ENCODE measurements around the gene HMG20B.

Gene HMG20B

GRCh38 chr19:3549816-3550215, 22.9 kb upstream of the HMG20B start:
- TF ChIP-seq, protein P1, sequence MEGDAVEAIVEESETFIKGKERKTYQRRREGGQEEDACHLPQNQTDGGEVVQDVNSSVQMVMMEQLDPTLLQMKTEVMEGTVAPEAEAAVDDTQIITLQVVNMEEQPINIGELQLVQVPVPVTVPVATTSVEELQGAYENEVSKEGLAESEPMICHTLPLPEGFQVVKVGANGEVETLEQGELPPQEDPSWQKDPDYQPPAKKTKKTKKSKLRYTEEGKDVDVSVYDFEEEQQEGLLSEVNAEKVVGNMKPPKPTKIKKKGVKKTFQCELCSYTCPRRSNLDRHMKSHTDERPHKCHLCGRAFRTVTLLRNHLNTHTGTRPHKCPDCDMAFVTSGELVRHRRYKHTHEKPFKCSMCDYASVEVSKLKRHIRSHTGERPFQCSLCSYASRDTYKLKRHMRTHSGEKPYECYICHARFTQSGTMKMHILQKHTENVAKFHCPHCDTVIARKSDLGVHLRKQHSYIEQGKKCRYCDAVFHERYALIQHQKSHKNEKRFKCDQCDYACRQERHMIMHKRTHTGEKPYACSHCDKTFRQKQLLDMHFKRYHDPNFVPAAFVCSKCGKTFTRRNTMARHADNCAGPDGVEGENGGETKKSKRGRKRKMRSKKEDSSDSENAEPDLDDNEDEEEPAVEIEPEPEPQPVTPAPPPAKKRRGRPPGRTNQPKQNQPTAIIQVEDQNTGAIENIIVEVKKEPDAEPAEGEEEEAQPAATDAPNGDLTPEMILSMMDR (IDR thresholded peaks at IDR 0.05): no peak
- Histone ChIP-seq H3K27ac (no peak overlapping the region), H3K4me3 (no peak overlapping the region)
- no peak for DNase-seq (ENCODE audit: low spot score)

- no peak overlapping the region for H3K4me3 ChIP-seq
- TF ChIP-seq, protein P1 (IDR thresholded peaks at IDR 0.05): no peak
- H3K27ac ChIP-seq: no peak overlapping the region
- no peak for DNase-seq (ENCODE audit: low spot score)
These were observed 21.6 kb upstream of the HMG20B start for GRCh38 chr19:3550947-3551791.

- no peak for DNase-seq (ENCODE audit: low spot score)
- TF ChIP-seq, protein P1 (IDR thresholded peaks at IDR 0.05): no peak
- Histone ChIP-seq H3K4me3 (no peak overlapping the region), H3K27ac (no peak overlapping the region)
These were observed 21.0 kb upstream of the HMG20B start for GRCh38 chr19:3551792-3552095.

DNA sequence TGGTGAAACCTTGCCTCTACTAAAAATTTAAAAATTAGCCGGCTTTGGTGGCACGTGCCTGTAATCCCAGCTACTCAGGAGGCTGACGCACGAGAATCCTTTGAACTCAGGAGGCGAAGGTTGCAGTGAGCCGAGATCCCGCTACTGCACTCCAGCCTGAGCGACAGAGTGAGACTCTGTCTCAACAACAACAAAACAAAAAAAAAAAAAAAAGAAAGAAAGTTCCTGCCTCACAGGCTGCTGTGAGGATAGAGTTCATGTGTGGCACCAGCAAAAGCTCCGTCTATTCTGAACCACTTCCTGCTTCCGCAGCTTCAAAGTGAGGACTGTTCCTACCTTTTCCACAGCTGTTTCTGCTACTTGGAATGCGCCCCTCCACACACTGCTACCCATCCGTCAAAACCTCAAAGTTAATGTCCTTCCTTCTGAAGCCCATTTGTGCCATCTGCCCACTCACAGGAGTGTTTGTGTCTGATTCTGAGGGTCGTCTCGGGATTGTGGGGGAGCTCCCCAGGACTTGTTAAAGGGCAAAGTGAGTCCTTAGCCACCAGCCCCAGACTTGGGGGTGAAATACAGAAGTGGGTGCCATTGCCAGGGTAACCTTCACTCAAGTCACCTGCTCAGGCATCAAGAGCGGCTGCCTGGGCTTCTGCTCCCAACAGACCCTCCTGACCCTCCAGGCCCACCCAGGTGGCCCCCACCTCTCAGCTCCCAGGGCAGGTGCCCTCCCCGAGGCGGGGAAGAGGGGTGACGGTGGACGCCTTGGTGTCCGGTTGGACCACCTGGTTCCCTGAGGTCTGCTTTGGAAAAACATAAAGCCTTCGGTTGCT, 18.3 kb upstream of the HMG20B start:
- DNase-seq (ENCODE audit: low spot score): no peak
- TF ChIP-seq, protein P1 (IDR thresholded peaks at IDR 0.05): no peak
- H3K4me3 ChIP-seq: no peak overlapping the region
- peak overlapping the region in 1 of 2 donors; percentile 21 for H3K27ac ChIP-seq

DNA sequence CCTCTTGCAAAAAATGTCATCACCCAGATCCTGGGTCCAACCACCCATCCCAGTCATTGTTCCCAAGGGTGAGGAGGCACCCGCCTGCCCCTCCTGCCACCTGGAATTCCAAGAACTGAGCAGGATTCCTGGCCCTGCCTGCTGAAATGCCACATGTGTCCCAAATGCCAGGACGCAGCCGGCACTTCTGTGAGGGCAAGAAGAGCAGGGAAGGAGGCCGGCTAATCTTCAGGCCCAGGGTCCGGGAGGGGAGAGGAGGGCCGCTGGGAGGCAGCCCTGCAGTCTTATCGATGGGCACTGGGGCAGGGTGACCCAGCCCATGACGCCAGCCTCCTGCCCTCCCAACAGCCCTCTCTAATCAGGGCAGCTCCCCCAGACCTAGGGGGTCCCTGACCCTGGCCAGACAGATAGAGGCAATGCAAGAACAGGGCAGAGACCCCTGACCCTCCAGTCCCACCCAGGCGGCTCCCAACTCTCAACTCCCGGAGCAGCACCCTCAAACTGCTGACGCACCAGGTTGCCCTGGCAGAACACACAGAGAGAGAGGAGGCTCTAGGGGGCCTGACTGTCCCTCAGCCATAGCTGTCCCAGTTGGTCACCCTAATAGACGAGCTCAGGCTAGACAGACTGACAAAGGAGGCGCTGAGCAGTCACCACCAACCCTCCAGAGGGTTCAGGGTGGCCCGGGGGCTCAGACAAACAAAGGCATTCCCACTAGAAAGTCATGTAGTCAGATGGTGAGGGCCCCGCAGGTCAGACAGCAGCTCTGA, 16.9 kb upstream of the HMG20B start:
- H3K4me3 ChIP-seq: peak overlapping the region; percentile 98
- TF ChIP-seq, protein P1 (IDR thresholded peaks at IDR 0.05): no peak
- no peak for DNase-seq (ENCODE audit: low spot score)
- H3K27ac ChIP-seq: peak overlapping the region in 1 of 2 donors; percentile 90

DNA sequence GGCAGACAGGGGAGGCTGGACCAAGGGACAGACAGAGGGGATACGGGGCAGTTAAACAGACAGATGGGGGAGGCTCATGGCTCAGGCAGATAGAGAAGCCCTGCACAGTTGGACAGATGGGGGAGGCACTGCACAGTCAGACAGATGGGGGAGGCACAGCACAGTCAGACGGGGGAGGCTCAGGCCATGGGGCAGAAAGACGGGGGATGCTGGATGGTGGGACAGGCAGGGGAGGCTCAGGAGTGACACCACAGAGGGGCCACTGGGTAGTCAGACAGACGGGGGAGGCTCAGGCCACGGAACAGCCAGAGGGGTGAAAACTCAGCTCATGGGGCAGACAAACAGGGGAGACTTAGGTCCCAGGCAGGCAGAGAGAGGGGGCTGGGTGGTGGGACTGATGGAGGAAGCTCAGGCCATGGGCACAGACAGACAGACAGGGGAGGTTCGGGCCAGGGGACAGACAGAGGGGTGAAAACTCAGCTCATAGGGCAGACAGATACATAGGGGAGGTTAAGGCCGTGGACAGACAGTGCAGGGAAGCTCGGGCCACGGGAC, 16.2 kb upstream of the HMG20B start:
- no peak for DNase-seq (ENCODE audit: low spot score)
- H3K27ac ChIP-seq: peak overlapping the region in 1 of 2 donors; percentile 90
- H3K4me3 ChIP-seq: peak overlapping the region; percentile 98
- TF ChIP-seq, protein P1 (IDR thresholded peaks at IDR 0.05): no peak

Measured in coronary artery (tissue), 2 donors.